NCI-H345 (cell line): ENCODE measurements around the gene INHA.

Source experiments
- DNase-seq: peaks from one replicate; lab custom pipeline; 2025; lab: John Stamatoyannopoulos, UW

Gene INHA

GRCh38 chr2:219611866-219612576 lies 39.9 kb downstream of the INHA start:
- DNase-seq = no peak

DNA sequence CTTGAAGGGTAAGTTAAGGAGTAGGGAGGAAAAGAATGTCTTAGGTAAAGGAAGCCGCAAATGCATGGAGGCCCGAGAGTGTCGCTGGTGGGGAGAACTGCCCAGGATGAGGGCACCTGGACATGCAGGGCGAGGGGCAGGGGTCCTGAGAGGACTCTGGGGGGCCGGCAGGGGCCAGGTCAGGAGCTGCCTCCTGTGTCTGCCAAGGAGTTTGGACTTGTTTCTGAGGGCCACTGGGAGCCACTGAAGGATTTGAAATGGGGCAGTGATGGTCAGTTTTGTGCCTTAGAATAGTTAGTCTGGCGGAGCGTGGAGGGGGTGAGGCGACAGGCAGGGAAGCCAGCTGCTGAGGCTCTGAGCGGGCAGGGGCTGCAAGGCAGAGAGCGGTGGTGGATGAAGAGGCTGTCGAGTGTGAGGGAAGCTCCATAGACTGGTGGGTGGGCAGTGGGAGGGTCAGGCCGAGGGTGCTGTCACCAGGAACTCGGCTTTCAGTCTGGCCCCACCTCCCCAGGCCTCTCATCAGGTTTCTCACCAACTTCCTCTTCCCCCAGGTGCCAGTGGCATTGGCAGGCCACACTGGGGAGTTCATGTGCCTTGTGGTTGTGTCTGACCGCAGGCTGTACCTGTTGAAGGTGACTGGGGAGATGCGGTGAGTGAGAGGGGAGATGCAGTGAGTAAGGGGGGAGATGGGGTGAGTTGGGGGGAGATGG lies 40.6 kb downstream of the INHA start:
- no peak for DNase-seq

GRCh38 chr2:219613461-219614070 lies 41.5 kb downstream of the INHA start:
- no peak for DNase-seq

- no peak for DNase-seq
Observed at GRCh38 chr2:219614076-219614860, 42.2 kb downstream of the INHA start.

DNA sequence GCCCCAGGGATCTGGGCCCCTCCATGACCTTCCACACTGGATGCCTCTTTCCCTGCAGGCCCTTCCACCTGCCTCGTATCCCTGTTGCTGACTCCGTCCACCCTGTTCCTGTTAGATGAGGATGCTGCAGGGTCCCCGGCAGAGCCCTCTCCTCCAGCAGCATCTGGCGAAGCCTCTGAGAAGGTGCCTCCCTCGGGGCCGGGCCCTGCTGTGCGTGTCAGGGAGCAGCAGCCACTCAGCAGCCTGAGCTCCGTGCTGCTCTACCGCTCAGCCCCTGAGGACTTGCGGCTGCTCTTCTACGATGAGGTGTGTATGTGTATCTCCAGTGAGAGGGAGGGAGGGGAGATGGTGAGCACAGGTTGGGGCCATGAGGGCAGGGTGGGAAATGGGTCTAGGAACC lies 42.9 kb downstream of the INHA start:
- no peak for DNase-seq

DNA sequence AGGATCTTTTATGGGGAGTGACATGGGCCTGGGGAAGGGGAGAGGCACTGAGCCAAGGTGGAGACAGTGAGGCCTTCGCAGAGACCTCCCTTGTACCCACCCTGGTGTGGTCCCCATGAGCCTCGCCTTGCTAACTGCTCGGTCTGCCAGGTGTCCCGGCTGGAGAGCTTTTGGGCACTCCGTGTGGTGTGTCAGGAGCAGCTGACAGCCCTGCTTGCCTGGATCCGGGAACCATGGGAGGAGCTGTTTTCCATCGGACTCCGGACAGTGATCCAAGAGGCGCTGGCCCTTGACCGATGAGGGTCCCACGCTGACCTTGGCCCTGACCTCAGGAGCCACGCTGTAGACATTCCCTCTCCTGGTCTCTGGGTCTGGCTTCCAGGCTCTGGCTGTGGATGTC lies 43.8 kb downstream of the INHA start:
- DNase-seq = no peak

GRCh38 chr2:219616550-219616949 lies 44.4 kb downstream of the INHA start:
- DNase-seq = no peak

DNA sequence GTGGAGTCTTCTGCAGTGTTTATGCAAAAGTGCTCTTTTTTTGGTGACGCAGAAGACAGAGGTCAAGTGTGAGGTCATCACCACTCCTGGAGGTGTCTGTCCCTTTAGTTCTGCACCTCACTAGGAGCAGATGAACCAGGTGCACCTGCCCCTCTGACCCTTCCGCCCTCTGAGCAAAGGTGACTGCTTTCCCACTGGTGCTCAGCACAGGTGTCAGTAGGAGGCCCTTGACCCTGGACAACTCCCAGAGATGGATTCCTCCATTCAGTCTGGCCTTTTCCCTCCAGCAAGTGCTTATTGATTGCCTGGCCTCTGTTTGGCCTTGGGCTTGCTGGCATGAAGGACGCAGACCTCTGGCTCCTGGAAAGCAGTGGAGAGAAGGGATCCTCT lies 46.6 kb downstream of the INHA start:
- DNase-seq = no peak

GRCh38 chr2:219619235-219619634 lies 47.1 kb downstream of the INHA start:
- no peak for DNase-seq

GRCh38 chr2:219620546-219620945 lies 48.4 kb downstream of the INHA start:
- DNase-seq = no peak

- DNase-seq = no peak
Observed at GRCh38 chr2:219621935-219622334, 49.8 kb downstream of the INHA start.

GRCh38 chr2:219622472-219622871 lies 50.4 kb downstream of the INHA start:
- no peak for DNase-seq

DNA sequence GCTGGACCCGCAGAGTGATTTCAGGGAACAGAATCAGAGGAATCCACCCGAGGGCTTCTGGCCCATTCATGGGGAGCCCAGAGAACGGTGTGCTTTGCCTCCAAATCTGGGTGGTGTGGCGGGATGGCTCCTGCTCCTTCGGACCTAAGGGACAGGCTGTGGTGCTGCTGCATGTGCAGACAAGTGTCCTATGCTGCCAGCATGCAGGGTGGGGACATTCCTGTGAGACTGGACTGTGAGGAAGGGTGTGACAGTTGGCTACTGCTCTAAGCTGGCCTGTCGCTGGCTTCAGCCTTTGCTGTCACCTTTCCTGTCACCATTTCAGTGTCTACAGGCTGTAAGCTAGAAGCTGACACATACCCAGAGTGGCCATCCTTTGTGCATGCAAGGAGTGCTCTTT lies 52.5 kb downstream of the INHA start:
- DNase-seq = no peak

DNA sequence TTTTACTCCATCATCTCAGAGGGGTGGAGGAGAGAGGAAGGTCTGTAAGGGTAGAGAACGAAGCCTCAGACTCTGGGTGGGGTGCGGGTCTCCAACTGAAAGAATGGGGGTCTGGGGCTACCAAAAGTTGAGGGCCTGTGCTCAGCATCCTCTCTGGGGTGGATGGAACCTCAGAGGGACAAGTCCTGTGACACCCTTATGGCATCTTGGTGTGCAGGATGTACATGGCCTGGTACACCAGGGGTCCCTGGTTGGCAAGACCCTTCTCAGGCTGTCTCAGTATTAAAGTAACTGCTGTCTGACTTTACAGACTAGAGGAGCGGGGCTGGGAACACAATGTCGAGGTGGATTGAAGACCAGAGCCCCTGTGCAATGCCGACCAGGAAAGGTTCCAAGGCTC lies 53.1 kb downstream of the INHA start:
- DNase-seq = no peak
